Sigmoid colon (tissue), 7 donors: ENCODE results near the gene MLLT3. TPM values are rescaled to one million over a fixed set of nuclear protein-coding genes. Genes with fewer than 3 reads are reported as not detected.
"Not testable (repeated sequence)": the region's sequence is repeated elsewhere in the genome, so short reads cannot be mapped to it uniquely, and the experiment has no call there.

Source experiments
- DNase-seq: peaks from one replicate; pipeline ENCODE4 v3.0.0-alpha.2; 2019
- H3K27ac ChIP-seq, 4 donors: fragments of 200-600 bp; sonication (generic); one replicate each; pipeline ENCODE4 v1.5.1; 2016 to 2019; ENCODE audit warnings: mild to moderate bottlenecking in 1 of 4
- H3K27me3 ChIP-seq, 3 donors: fragments of 200-600 bp; sonication (generic); one replicate each; pipeline ENCODE4 v1.5.1; 2019; ENCODE audit warnings: mild to moderate bottlenecking in 1 of 3
- H3K36me3 ChIP-seq, 4 donors: fragments of 200-600 bp; sonication (generic); one replicate each; pipeline ENCODE4 v1.5.1; 2016 to 2019
- H3K4me1 ChIP-seq, 4 donors: fragments of 200-600 bp; sonication (generic); one replicate each; pipeline ENCODE4 v1.5.1; 2017 to 2019
- H3K4me3 ChIP-seq, 4 donors: fragments of 200-600 bp; sonication (generic); one replicate each; pipeline ENCODE4 v1.5.1; 2017 to 2019; ENCODE audit warnings: mild to moderate bottlenecking in 2 of 4, moderate library complexity in 1 of 4
- H3K9me3 ChIP-seq, 4 donors: fragments of 200-600 bp in 3 of 4; sonication (generic) in 3 of 4; one replicate each; pipeline versions ENCODE4 v1.5.1 to v1.6.1; 2013 to 2019
- CTCF ChIP-seq, 4 experiments: fragments of 450-650 bp in 3 of 4; fragments of 200-600 bp in 1 of 4; IDR thresholded peaks; one replicate each; pipeline ENCODE4 v1.5.1; 2016 to 2019; ENCODE audit warnings: antibody characterized with exemption in 4 of 4, mild to moderate bottlenecking in 3 of 4, moderate library complexity in 2 of 4
- EP300 ChIP-seq, 4 donors: sonication (generic); formaldehyde crosslinking; IDR thresholded peaks; one replicate each; pipeline ENCODE4 v1.6.1; 2017; ENCODE audit warnings: antibody characterized with exemption in 4 of 4
- POLR2A ChIP-seq, 2 donors: fragments of 450-650 bp; IDR thresholded peaks; one replicate each; pipeline ENCODE4 v1.6.1; 2016; ENCODE audit warnings: antibody characterized with exemption in 2 of 2, mild to moderate bottlenecking in 2 of 2, moderate library complexity in 2 of 2
- POLR2AphosphoS5 ChIP-seq, 4 donors: sonication (generic); formaldehyde crosslinking; IDR thresholded peaks; one replicate each; pipeline ENCODE4 v1.6.1; 2017; ENCODE audit warnings: antibody characterized with exemption in 4 of 4
- WGBS, 2 donors: extraction: QIAGEN DNeasy Blood & Tissue Kit; methylation state at CpG; one replicate each; pipeline ENCODE4 v1.1.7; 2013; 5-methylcytosine and 5-hydroxymethylcytosine counted together
- intact Hi-C: fragments of 100-400 bp; cut with DNase I; formaldehyde crosslinking; loops from one replicate; pipeline ENCODE4 v1.15.1; 2023
- polyA plus RNA-seq, 3 donors: library from polyadenylated mRNA; stranded (reverse); fragments of 200-250 nt; gene quantifications; one replicate each; pipeline ENCODE4 v1.2.3, GENCODE V29; 2013
- total RNA-seq, 4 donors: library from RNA; depleted of rRNA; stranded (reverse); fragments of >200 nt; gene quantifications; one replicate each; pipeline ENCODE4 v1.1.0, GENCODE V29; 2016
- donor health status: healthy with polysubstance abuse.
- donor health status: Bipolar disorder and iron deficiency.
- donor health status: healthy.

Gene MLLT3
- total and polyA plus RNA-seq, 7 donors = 19.0 to 132 (median 25.0) TPM

DNA sequence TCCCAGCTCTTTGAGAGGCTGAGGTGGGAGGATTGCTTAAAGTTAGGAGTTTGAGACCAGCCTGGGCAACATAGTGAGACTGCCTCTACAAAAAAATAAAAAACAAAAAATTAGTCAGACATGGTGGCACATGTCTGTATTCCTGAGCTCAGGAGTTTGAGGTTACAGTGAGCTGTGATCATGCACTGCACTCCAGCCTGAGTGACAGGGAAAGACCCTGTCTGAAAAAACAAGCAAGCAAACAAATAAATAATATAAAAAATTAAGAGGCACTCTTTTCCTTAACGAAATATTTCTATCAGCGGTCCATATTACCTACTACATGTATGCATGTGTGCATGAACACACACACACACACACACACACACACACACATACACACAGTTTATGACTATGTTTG, 40.8 kb upstream of the MLLT3 start:
- Histone ChIP-seq H3K4me1 (peaks cover 0 to 11% (median 5%) of the 10 kb centered on the region in 4 donors), H3K36me3 (no peaks in the 10 kb centered on the region), H3K27me3 (no peaks in the 10 kb centered on the region), H3K4me3 (no peak overlapping the region), H3K9me3 (no peaks in the 10 kb centered on the region), H3K27ac (no peak overlapping the region)
- DNase-seq = no peak
- 88 to 96% methylated on average over 2 of the region's 2 CpGs for WGBS, 2 donors
- intact Hi-C loops = no loop called here
- TF ChIP-seq CTCF (IDR thresholded peaks at IDR 0.05) = no peak
- no peak for TF ChIP-seq EP300 (IDR thresholded peaks at IDR 0.05)
- TF ChIP-seq POLR2AphosphoS5 (IDR thresholded peaks at IDR 0.05) = no peak
- TF ChIP-seq POLR2A (IDR thresholded peaks at IDR 0.05) = no peak

GRCh38 chr9:20662156-20662555, 39.9 kb upstream of the MLLT3 start:
- Histone ChIP-seq H3K4me1 (peaks cover 0 to 11% (median 5%) of the 10 kb centered on the region in 4 donors), H3K36me3 (no peaks in the 10 kb centered on the region), H3K9me3 (no peaks in the 10 kb centered on the region), H3K27ac (no peak overlapping the region), H3K4me3 (no peak overlapping the region), H3K27me3 (no peaks in the 10 kb centered on the region)
- TF ChIP-seq POLR2A (IDR thresholded peaks at IDR 0.05) (no peak), POLR2AphosphoS5 (IDR thresholded peaks at IDR 0.05) (no peak), EP300 (IDR thresholded peaks at IDR 0.05) (no peak), CTCF (IDR thresholded peaks at IDR 0.05) (no peak)
- no peak for DNase-seq
- intact Hi-C loops = no loop called here
- 64 to 79% methylated on average over 3 of the region's 3 CpGs for WGBS, 2 donors

DNA sequence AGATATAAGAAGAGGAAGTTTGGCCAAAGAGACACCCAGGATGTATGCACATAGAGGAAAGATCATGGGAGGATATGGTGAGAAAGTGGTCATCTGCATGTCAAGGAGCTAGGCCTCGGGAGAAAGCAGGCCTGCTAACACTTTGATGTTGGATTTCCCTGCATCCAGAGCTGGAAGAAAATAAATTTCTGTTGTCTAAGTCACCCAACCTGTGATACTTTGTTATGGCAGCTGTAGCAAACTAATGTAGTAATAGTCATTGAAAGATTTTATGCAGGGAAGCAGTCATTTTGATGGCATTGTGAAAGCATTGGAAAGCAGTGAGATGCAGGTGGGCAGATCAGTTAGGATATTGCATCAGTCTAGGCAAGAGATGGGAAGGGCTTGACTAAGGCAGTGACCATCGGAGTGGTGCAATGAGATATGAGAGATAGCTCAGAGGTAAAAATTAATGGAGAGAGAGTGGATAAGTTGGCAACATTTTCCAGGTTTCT, 37.2 kb upstream of the MLLT3 start:
- Histone ChIP-seq H3K4me1 (peaks cover 0 to 11% (median 5%) of the 10 kb centered on the region in 4 donors), H3K36me3 (no peaks in the 10 kb centered on the region), H3K9me3 (no peaks in the 10 kb centered on the region), H3K4me3 (no peak overlapping the region), H3K27ac (no peak overlapping the region), H3K27me3 (no peaks in the 10 kb centered on the region)
- DNase-seq = no peak
- intact Hi-C loops = no loop called here
- WGBS, 2 donors = 87 to 93% methylated on average over 2 of the region's 2 CpGs
- TF ChIP-seq EP300 (IDR thresholded peaks at IDR 0.05) = no peak
- no peak for TF ChIP-seq POLR2AphosphoS5 (IDR thresholded peaks at IDR 0.05)
- TF ChIP-seq CTCF (IDR thresholded peaks at IDR 0.05) = no peak
- no peak for TF ChIP-seq POLR2A (IDR thresholded peaks at IDR 0.05)

DNA sequence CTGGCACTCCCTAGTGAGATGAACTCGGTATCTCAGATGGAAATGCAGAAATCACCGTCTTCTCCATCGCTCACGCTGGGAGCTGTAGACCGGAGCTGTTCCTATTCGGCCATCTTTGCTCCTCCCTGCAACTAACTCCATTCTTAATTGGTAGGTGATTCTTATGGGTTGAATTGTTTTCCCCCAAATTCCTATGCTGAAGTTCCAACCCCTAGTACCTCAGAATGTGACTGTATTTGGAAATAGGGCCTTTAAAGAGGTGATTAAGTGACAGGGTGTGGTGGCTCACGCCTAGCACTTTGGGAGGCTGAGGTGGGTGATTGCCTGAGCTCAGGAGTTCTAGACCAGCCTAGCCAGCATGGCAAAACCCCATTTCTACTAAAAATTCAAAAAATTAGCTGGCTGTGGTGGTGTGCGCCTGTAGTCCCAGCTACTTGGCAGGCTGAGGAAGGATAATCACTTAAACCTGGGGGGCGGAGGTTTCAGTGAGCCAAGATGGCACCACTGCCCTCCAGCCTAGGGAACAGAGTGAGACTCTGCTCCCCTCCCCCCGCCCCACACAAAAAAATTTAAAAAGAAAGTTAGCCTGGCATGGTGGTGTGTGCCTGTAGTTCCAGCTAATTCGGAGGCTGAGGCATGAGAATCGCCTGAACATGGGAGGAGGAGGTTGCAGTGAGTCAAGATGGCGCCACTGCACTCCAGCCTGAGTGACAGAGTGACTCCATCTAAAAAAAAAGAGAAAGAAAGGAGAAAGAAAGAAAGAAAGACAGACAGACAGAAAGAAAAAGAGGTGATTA, 36.6 kb upstream of the MLLT3 start:
- Histone ChIP-seq H3K4me3 (peak overlapping the region; percentile 33 to 50 (median 46)), H3K27ac (peak overlapping the region in 2 of 4 donors; percentile 3 to 42), H3K27me3 (no peaks in the 10 kb centered on the region), H3K4me1 (peaks cover 0 to 11% (median 5%) of the 10 kb centered on the region in 4 donors), H3K36me3 (no peaks in the 10 kb centered on the region), H3K9me3 (no peaks in the 10 kb centered on the region)
- intact Hi-C loops = no loop called here
- no peak for DNase-seq
- TF ChIP-seq POLR2A (IDR thresholded peaks at IDR 0.05) (no peak), CTCF (IDR thresholded peaks at IDR 0.05) (no peak)
- 43 to 76% methylated on average over 13 of the region's 13 CpGs for WGBS, 2 donors

- intact Hi-C loops, H3K36me3 ChIP-seq, DNase-seq, H3K9me3 ChIP-seq, H3K27me3 ChIP-seq: not testable (repeated sequence)
- Histone ChIP-seq H3K4me1 (peaks cover 0 to 11% (median 5%) of the 10 kb centered on the region in 4 donors), H3K4me3 (peak overlapping the region; percentile 33 to 50 (median 46)), H3K27ac (peak overlapping the region in 2 of 4 donors; percentile 3 to 42)
- WGBS, 2 donors = 23 to 43% methylated on average over 24 to 25 of the region's 27 CpGs
These were observed 36.0 kb upstream of the MLLT3 start for GRCh38 chr9:20658246-20658667.
